Ammon's horn (tissue), 1 donor: ENCODE results near the gene IMMP2L.

Experiments
- DNase-seq: peaks from one replicate; pipeline ENCODE4 v3.0.0-alpha.2; 2016; ENCODE audit warnings: low spot score

IMMP2L gene

GRCh38 chr7:111210996-111211395 lies 351.3 kb downstream of the IMMP2L start:
- no peak for DNase-seq

- DNase-seq, result no peak
These were observed 352.2 kb downstream of the IMMP2L start for GRCh38 chr7:111210043-111210442.

GRCh38 chr7:111205251-111205650 lies 357.0 kb downstream of the IMMP2L start:
- DNase-seq, result no peak

GRCh38 chr7:111202321-111202720 lies 360.0 kb downstream of the IMMP2L start:
- DNase-seq, result no peak

- no peak for DNase-seq
These were observed 362.6 kb downstream of the IMMP2L start for GRCh38 chr7:111199643-111200042.

- DNase-seq, result no peak
These were observed 364.0 kb downstream of the IMMP2L start for GRCh38 chr7:111198255-111198654.

- no peak for DNase-seq
These were observed 365.6 kb downstream of the IMMP2L start for GRCh38 chr7:111196655-111197054.

- DNase-seq, result no peak
These were observed 369.5 kb downstream of the IMMP2L start for GRCh38 chr7:111192614-111193413.

GRCh38 chr7:111190804-111191203 lies 371.5 kb downstream of the IMMP2L start:
- no peak for DNase-seq

- no peak for DNase-seq
These were observed 377.3 kb downstream of the IMMP2L start for GRCh38 chr7:111184987-111185386.

- DNase-seq, result no peak
These were observed 379.0 kb downstream of the IMMP2L start for GRCh38 chr7:111183321-111183720.

GRCh38 chr7:111180338-111180737 lies 382.0 kb downstream of the IMMP2L start:
- DNase-seq, result no peak

GRCh38 chr7:111175908-111176441 lies 386.3 kb downstream of the IMMP2L start:
- no peak for DNase-seq

- no peak for DNase-seq
These were observed 387.8 kb downstream of the IMMP2L start for GRCh38 chr7:111174510-111174909.

GRCh38 chr7:111173990-111174389 lies 388.3 kb downstream of the IMMP2L start:
- DNase-seq, result no peak

GRCh38 chr7:111173528-111173927 lies 388.8 kb downstream of the IMMP2L start:
- no peak for DNase-seq

GRCh38 chr7:111172564-111173257 lies 389.6 kb downstream of the IMMP2L start:
- no peak for DNase-seq

- DNase-seq, result no peak
These were observed 394.1 kb downstream of the IMMP2L start for GRCh38 chr7:111168182-111168581.

GRCh38 chr7:111164442-111164841 lies 397.9 kb downstream of the IMMP2L start:
- no peak for DNase-seq

GRCh38 chr7:111162692-111163091 lies 399.6 kb downstream of the IMMP2L start:
- no peak for DNase-seq

GRCh38 chr7:111160297-111160696 lies 402.0 kb downstream of the IMMP2L start:
- DNase-seq, result no peak

- no peak for DNase-seq
These were observed 402.9 kb downstream of the IMMP2L start for GRCh38 chr7:111159426-111159825.

- no peak for DNase-seq
These were observed 411.6 kb downstream of the IMMP2L start for GRCh38 chr7:111150709-111151108.
